Natural killer cell (primary cell): Measurements from ENCODE around the gene CACNA2D3. TPM values are rescaled to one million over a fixed set of nuclear protein-coding genes. Genes with fewer than 3 reads are reported as not detected.

ENCODE experiments used
- ATAC-seq, 3 donors: fragments of 150-1000 bp in 2 of 3; fragments of 200-7000 bp in 1 of 3; cut with Tn5 transposase; 1 replicate in 1 of 3; 2 replicates in 2 of 3; pipeline ENCODE4 v1.10.0; 2021; ENCODE audit warnings: mild to moderate bottlenecking in 2 of 3, moderate library complexity in 2 of 3
- DNase-seq, 2 donors: peaks; one replicate each; pipeline versions ENCODE4 v3.0.0 to v3.0.0-alpha.2; 2013 to 2021; ENCODE audit warnings: mixed read lengths in 1 of 2
- H3K27ac ChIP-seq: one replicate; pipeline ENCODE4 v1.5.1; 2013; ENCODE audit warnings: mild to moderate bottlenecking, low read length
- H3K27me3 ChIP-seq: one replicate; pipeline ENCODE4 v1.6.1; 2013; ENCODE audit warnings: low read length; ENCODE audit not compliant: control insufficient read depth, insufficient read depth
- H3K36me3 ChIP-seq: one replicate; pipeline ENCODE4 v1.6.1; 2013; ENCODE audit warnings: low read length; ENCODE audit not compliant: control insufficient read depth, insufficient read depth
- H3K4me1 ChIP-seq: one replicate; pipeline ENCODE4 v1.6.1; 2013; ENCODE audit warnings: low read length; ENCODE audit not compliant: control insufficient read depth, insufficient read depth
- H3K4me3 ChIP-seq: one replicate; pipeline ENCODE4 v1.5.1; 2013; ENCODE audit warnings: low read length
- H3K9me3 ChIP-seq: one replicate; pipeline ENCODE4 v1.6.1; 2013; ENCODE audit warnings: low read length; ENCODE audit not compliant: control insufficient read depth, insufficient read depth
- H3K27ac Mint-ChIP-seq, 2 donors: one replicate each; pipeline ENCODE4 v1.8.0; 2022; ENCODE audit warnings: mild to moderate bottlenecking in 2 of 2, mixed read lengths in 2 of 2, moderate library complexity in 1 of 2
- H3K27me3 Mint-ChIP-seq, 2 donors: one replicate each; pipeline ENCODE4 v1.8.0; 2022; ENCODE audit warnings: low read depth in 2 of 2, mixed read lengths in 2 of 2
- H3K36me3 Mint-ChIP-seq: one replicate; pipeline ENCODE4 v1.8.0; 2022; ENCODE audit warnings: mixed read lengths
- H3K4me1 Mint-ChIP-seq, 2 donors: one replicate each; pipeline ENCODE4 v1.8.0; 2022; ENCODE audit warnings: mixed read lengths in 2 of 2
- H3K4me3 Mint-ChIP-seq: one replicate; pipeline ENCODE4 v1.8.0; 2022; ENCODE audit warnings: mild to moderate bottlenecking, moderate library complexity, mixed read lengths
- H3K9me3 Mint-ChIP-seq, 2 donors: one replicate each; pipeline ENCODE4 v1.8.0; 2022; ENCODE audit warnings: mixed read lengths in 2 of 2
- CTCF ChIP-seq: fragments of 200-600 bp; IDR thresholded peaks from one replicate; pipeline ENCODE4 v1.8.0; 2022; ENCODE audit warnings: antibody characterized with exemption
- WGBS: methylation state at CpG from one replicate; pipeline ENCODE4 v1.1.7; 2013; ENCODE audit warnings: missing lambda C conversion rate; ENCODE audit not compliant: insufficient coverage; 5-methylcytosine and 5-hydroxymethylcytosine counted together
- intact Hi-C: fragments of 100-400 bp; cut with micrococcal nuclease; formaldehyde crosslinking; loops from one replicate; pipeline ENCODE4 v1.14.2; 2022
- total RNA-seq, 4 donors: library from RNA; stranded (reverse); fragments of 120-200 nt in 1 of 4; gene quantifications; one replicate each; pipeline versions ENCODE4 v1.2.3 to v1.2.4, GENCODE V29; 2013 to 2022

The CACNA2D3 gene
- total RNA-seq, 3 donors from 2014 or later (not counting 1 experiment from before 2014, with no cell fraction given), result 0.49 TPM; not detected in 2

GRCh38 chr3:54274607-54275006 lies 152.3 kb downstream of the CACNA2D3 start:
- 70% methylated on average over 4 of the region's 4 CpGs for WGBS
- no peak for ATAC-seq
- H3K27ac ChIP-seq, result no peak overlapping the region

GRCh38 chr3:54279005-54279583 lies 156.7 kb downstream of the CACNA2D3 start:
- Histone ChIP-seq H3K4me1 (no peaks in the 10 kb centered on the region), H3K27me3 (no peaks in the 10 kb centered on the region), H3K27ac (no peak overlapping the region), H3K4me3 (no peak overlapping the region), H3K36me3 (no peaks in the 10 kb centered on the region), H3K9me3 (no peaks in the 10 kb centered on the region)
- Mint-ChIP-seq H3K4me1 (no peaks in the 10 kb centered on the region), H3K36me3 (no peaks in the 10 kb centered on the region), H3K9me3 (peaks cover 0 to 4% of the 10 kb centered on the region in 2 donors), H3K27ac (no peak overlapping the region), H3K4me3 (no peak overlapping the region), H3K27me3 (peaks cover 0 to 3% of the 10 kb centered on the region in 2 donors)
- intact Hi-C loops, result no loop called here
- DNase-seq (no peak), ATAC-seq (no peak)
- WGBS, result 91% methylated on average over 10 of the region's 10 CpGs
- no peak for TF ChIP-seq CTCF

More at GRCh38 chr3:54274607-54275006, 152.3 kb downstream of the CACNA2D3 start:
- intact Hi-C loops, result no loop called here
- no peaks in the 10 kb centered on the region for H3K4me1 Mint-ChIP-seq
- DNase-seq, result no peak
- H3K9me3 Mint-ChIP-seq, result peaks cover 0 to 2% of the 10 kb centered on the region in 2 donors
- no peak overlapping the region for H3K4me3 Mint-ChIP-seq
- H3K27me3 ChIP-seq, result no peaks in the 10 kb centered on the region
- H3K4me1 ChIP-seq, result no peaks in the 10 kb centered on the region
- no peaks in the 10 kb centered on the region for H3K36me3 Mint-ChIP-seq
- no peaks in the 10 kb centered on the region for H3K36me3 ChIP-seq
- H3K9me3 ChIP-seq, result no peaks in the 10 kb centered on the region
- H3K27me3 Mint-ChIP-seq, result no peaks in the 10 kb centered on the region
- no peak overlapping the region for H3K27ac Mint-ChIP-seq
- no peak overlapping the region for H3K4me3 ChIP-seq
- TF ChIP-seq CTCF, result no peak

GRCh38 chr3:54283470-54283869 lies 161.1 kb downstream of the CACNA2D3 start:
- no peak overlapping the region for H3K27ac Mint-ChIP-seq
- ATAC-seq (no peak), DNase-seq (no peak)
- H3K9me3 Mint-ChIP-seq, result peaks cover 0 to 6% of the 10 kb centered on the region in 2 donors
- no peaks in the 10 kb centered on the region for H3K36me3 Mint-ChIP-seq
- Histone ChIP-seq H3K27me3 (no peaks in the 10 kb centered on the region), H3K4me3 (no peak overlapping the region), H3K4me1 (no peaks in the 10 kb centered on the region), H3K9me3 (no peaks in the 10 kb centered on the region), H3K27ac (no peak overlapping the region), H3K36me3 (no peaks in the 10 kb centered on the region)
- intact Hi-C loops, result no loop called here
- WGBS, result 91% methylated on average over 4 of the region's 4 CpGs
- H3K4me3 Mint-ChIP-seq, result no peak overlapping the region
- no peaks in the 10 kb centered on the region for H3K4me1 Mint-ChIP-seq
- H3K27me3 Mint-ChIP-seq, result peaks cover 0 to 3% of the 10 kb centered on the region in 2 donors
- TF ChIP-seq CTCF, result no peak

- intact Hi-C loops, result no loop called here
- no peak overlapping the region for H3K27ac Mint-ChIP-seq
- no peak overlapping the region for H3K4me3 Mint-ChIP-seq
- no peak overlapping the region for H3K4me3 ChIP-seq
- H3K9me3 Mint-ChIP-seq, result no peaks in the 10 kb centered on the region
- 35% methylated on average over 3 of the region's 4 CpGs for WGBS
- H3K9me3 ChIP-seq, result no peaks in the 10 kb centered on the region
- no peak overlapping the region for H3K27ac ChIP-seq
- ATAC-seq, result no peak
- H3K36me3 ChIP-seq, result no peaks in the 10 kb centered on the region
- H3K36me3 Mint-ChIP-seq, result no peaks in the 10 kb centered on the region
- H3K4me1 Mint-ChIP-seq, result no peaks in the 10 kb centered on the region
- no peak for TF ChIP-seq CTCF
- no peak for DNase-seq
- H3K27me3 Mint-ChIP-seq, result no peaks in the 10 kb centered on the region
- H3K4me1 ChIP-seq, result no peaks in the 10 kb centered on the region
- H3K27me3 ChIP-seq, result no peaks in the 10 kb centered on the region
Measured at GRCh38 chr3:54294214-54294613, 171.9 kb downstream of the CACNA2D3 start.
